Measurements from ENCODE around the gene PSME2. TPM values are rescaled to one million over a fixed set of nuclear protein-coding genes. Genes with fewer than 3 reads are reported as not detected.

PSME2 gene
- total and polyA plus RNA-seq, 2 of the 13 experiments (the other 11 are each of a cell fraction or from before 2014, with no cell fraction given), result 332 to 716 TPM

DNA sequence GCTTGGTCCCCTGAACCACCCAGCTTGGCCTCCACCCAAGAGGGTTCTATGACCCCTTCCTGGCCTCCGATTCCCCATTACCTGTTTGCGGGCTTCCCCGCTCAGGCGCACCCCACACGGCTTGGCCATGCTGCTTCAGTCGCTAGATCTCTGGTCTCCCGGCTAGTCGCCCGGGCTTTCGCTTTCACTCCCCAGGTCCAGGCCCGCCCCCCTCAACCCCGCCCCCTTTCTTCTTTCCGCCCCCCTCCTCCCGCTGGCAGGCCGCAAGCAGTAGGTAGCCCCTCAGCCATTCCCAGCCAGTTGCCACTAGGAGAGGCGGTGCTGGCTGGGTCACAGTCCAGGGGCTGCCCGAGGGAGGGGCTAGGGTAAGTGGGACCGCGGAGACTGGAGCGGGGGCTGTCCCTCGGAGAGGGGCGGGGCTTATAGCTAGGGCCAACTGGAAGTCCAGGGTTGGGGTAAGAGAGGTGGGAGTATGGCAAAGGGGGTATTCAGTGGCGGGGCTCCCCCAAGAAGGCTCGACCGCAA lies at the start of gene PSME2 (continued):
- TF ChIP-seq PBX2 (CRISPR knock-in tag; IDR thresholded peaks at IDR 0.05) (0 out of 2 replicates have a peak, but pooled peaks have one; percentile 34), THAP11 (CRISPR knock-in tag; IDR thresholded peaks at IDR 0.05) (peak; percentile 64; the same call in 1 of the 2 replicates), HNRNPL (IDR thresholded peaks at IDR 0.05; ENCODE audit: low read depth, low read length) (peak; percentile 80; the same call in 1 of the 2 replicates), ZNF547 (CRISPR knock-in tag; IDR thresholded peaks at IDR 0.05) (peak; percentile 43; the same call in 1 of the 2 replicates), KDM3A (CRISPR knock-in tag; IDR thresholded peaks at IDR 0.05; ENCODE audit: low read depth) (peak; percentile 25; the same call in 1 of the 2 replicates), ZNF383 (CRISPR knock-in tag; IDR thresholded peaks at IDR 0.05; ENCODE audit: borderline replicate concordance) (no peak), HOXA5 (CRISPR knock-in tag; IDR thresholded peaks at IDR 0.05) (peak; percentile 93), ZNF275 (CRISPR knock-in tag; IDR thresholded peaks at IDR 0.05; ENCODE audit: borderline replicate concordance) (peak; percentile 86; the same call in 1 of the 2 replicates), PHF8 (CRISPR knock-in tag; IDR thresholded peaks at IDR 0.05) (peak; percentile 72; the same call in 1 of the 2 replicates), NFKB2 (CRISPR knock-in tag; IDR thresholded peaks at IDR 0.05; ENCODE audit: borderline replicate concordance) (peak; percentile 83; the same call in 1 of the 2 replicates), SNRNP70 (IDR thresholded peaks at IDR 0.05; ENCODE audit: low read depth, low read length) (no peak), GATAD1 (CRISPR knock-in tag; IDR thresholded peaks at IDR 0.05) (peak; percentile 54; the same call in 1 of the 2 replicates), CREB1 (IDR thresholded peaks at IDR 0.05) (peak; percentile 38; the same call in 1 of the 2 replicates), CREB1 (CRISPR knock-in tag; IDR thresholded peaks at IDR 0.05) (no peak), STAT5B (CRISPR knock-in tag; IDR thresholded peaks at IDR 0.05) (0 out of 2 replicates have a peak, but pooled peaks have one; percentile 25), MATR3 (CRISPR knock-in tag; IDR thresholded peaks at IDR 0.05) (no peak), ZKSCAN5 (CRISPR knock-in tag; IDR thresholded peaks at IDR 0.05) (peak; percentile 66; the same call in 1 of the 2 replicates), MTA1 (CRISPR knock-in tag; IDR thresholded peaks at IDR 0.05; ENCODE audit: borderline replicate concordance) (peak; percentile 86; the same call in 1 of the 2 replicates), NFYB (CRISPR knock-in tag; IDR thresholded peaks at IDR 0.05) (peak; percentile 61), BRF2 (CRISPR knock-in tag; IDR thresholded peaks at IDR 0.05) (no peak; the same call in 1 of the 2 replicates)
- TF ChIP-seq, protein P1, sequence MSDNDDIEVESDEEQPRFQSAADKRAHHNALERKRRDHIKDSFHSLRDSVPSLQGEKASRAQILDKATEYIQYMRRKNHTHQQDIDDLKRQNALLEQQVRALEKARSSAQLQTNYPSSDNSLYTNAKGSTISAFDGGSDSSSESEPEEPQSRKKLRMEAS (IDR thresholded peaks at IDR 0.05), result no peak
- TF ChIP-seq, protein P2, sequence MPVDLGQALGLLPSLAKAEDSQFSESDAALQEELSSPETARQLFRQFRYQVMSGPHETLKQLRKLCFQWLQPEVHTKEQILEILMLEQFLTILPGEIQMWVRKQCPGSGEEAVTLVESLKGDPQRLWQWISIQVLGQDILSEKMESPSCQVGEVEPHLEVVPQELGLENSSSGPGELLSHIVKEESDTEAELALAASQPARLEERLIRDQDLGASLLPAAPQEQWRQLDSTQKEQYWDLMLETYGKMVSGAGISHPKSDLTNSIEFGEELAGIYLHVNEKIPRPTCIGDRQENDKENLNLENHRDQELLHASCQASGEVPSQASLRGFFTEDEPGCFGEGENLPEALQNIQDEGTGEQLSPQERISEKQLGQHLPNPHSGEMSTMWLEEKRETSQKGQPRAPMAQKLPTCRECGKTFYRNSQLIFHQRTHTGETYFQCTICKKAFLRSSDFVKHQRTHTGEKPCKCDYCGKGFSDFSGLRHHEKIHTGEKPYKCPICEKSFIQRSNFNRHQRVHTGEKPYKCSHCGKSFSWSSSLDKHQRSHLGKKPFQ (CRISPR knock-in tag; IDR thresholded peaks at IDR 0.05; ENCODE audit: insufficient replicate concordance), result no peak
